Brain microvascular endothelial cell (primary cell): ENCODE measurements around the gene NHLRC4.

ENCODE experiments used
- DNase-seq: peaks from one replicate; pipeline ENCODE4 v3.0.0-alpha.2; 2020
- H3K27ac ChIP-seq: fragments of 250-450 bp; sonication (Bioruptor Pico); 2 replicates; pipeline ENCODE4 v1.5.1; 2020; ENCODE audit warnings: mild to moderate bottlenecking, moderate library complexity
- H3K27me3 ChIP-seq: fragments of 250-450 bp; sonication (Bioruptor Pico); replicated peaks from 2 replicates; pipeline ENCODE4 v1.5.1; 2020; ENCODE audit warnings: mild to moderate bottlenecking
- H3K36me3 ChIP-seq: fragments of 250-450 bp; sonication (Bioruptor Pico); replicated peaks from 2 replicates; pipeline ENCODE4 v1.5.1; 2020; ENCODE audit warnings: mild to moderate bottlenecking
- H3K4me3 ChIP-seq: 2 replicates; pipeline ENCODE4 v1.5.1; 2011; ENCODE audit warnings: low read depth, mild to moderate bottlenecking, control low read depth, low read length, moderate library complexity
- CTCF ChIP-seq: IDR thresholded peaks from 2 replicates; pipeline ENCODE4 v1.5.1; 2011; ENCODE audit warnings: low read depth, mild to moderate bottlenecking, moderate library complexity, low read length, control low read depth, inconsistent platforms; ENCODE audit errors: missing control alignments
- in situ Hi-C: cut with HindIII; loops from 2 replicates; pipeline ENCODE4 v1.10.0; 2017; ENCODE audit warnings: low sequenced_read_pairs, low pct_ligation_motif_present

NHLRC4 gene

GRCh38 chr16:561957-562938 lies 4.6 kb upstream of the NHLRC4 start:
- peaks cover 36% of the 10 kb centered on the region for H3K27me3 ChIP-seq
- no peaks in the 10 kb centered on the region for H3K36me3 ChIP-seq
- TF ChIP-seq CTCF, result no peak
- no peak for DNase-seq
- in situ Hi-C loops, result no loop called here
- H3K27ac ChIP-seq, result no peak overlapping the region
- no peak overlapping the region for H3K4me3 ChIP-seq

- no peak for TF ChIP-seq CTCF
- no peak for DNase-seq
- H3K4me3 ChIP-seq, result no peak overlapping the region
- H3K27ac ChIP-seq, result no peak overlapping the region
- peaks cover 36% of the 10 kb centered on the region for H3K27me3 ChIP-seq
- no peaks in the 10 kb centered on the region for H3K36me3 ChIP-seq
- in situ Hi-C loops, result no loop called here
These were observed 3.6 kb upstream of the NHLRC4 start for GRCh38 chr16:563072-563644.

GRCh38 chr16:564690-565418 lies 2.0 kb upstream of the NHLRC4 start:
- peaks cover 19% of the 10 kb centered on the region for H3K27me3 ChIP-seq
- in situ Hi-C loops, result no loop called here
- no peaks in the 10 kb centered on the region for H3K36me3 ChIP-seq
- no peak for DNase-seq
- H3K4me3 ChIP-seq, result no peak overlapping the region
- H3K27ac ChIP-seq, result no peak overlapping the region
- no peak for TF ChIP-seq CTCF

GRCh38 chr16:565419-566330 lies 1.1 kb upstream of the NHLRC4 start:
- TF ChIP-seq CTCF, result no peak
- DNase-seq, result no peak
- Histone ChIP-seq H3K36me3 (no peaks in the 10 kb centered on the region), H3K27ac (no peak overlapping the region), H3K4me3 (no peak overlapping the region), H3K27me3 (peaks cover 15% of the 10 kb centered on the region)
- in situ Hi-C loops, result no loop called here
